Large intestine (tissue), 3 donors: Measurements from ENCODE around the gene HTT. TPM values are rescaled to one million over a fixed set of nuclear protein-coding genes. Genes with fewer than 3 reads are reported as not detected.

Experiments
- DNase-seq, 2 donors: peaks; one replicate each; pipeline versions ENCODE4 v3.0.0 to v3.0.0-alpha.2; 2013
- H3K27ac ChIP-seq: one replicate; pipeline ENCODE4 v1.5.1; 2013; ENCODE audit warnings: low read length
- H3K27me3 ChIP-seq: 2 replicates; pipeline ENCODE4 v1.6.1; 2013; ENCODE audit warnings: low read length; ENCODE audit not compliant: control insufficient read depth, insufficient read depth
- H3K36me3 ChIP-seq: 2 replicates; pipeline ENCODE4 v1.6.1; 2013; ENCODE audit warnings: low read length; ENCODE audit not compliant: control insufficient read depth, insufficient read depth
- H3K4me1 ChIP-seq: one replicate; pipeline ENCODE4 v1.6.1; 2013; ENCODE audit warnings: low read length; ENCODE audit not compliant: control insufficient read depth, insufficient read depth
- H3K4me3 ChIP-seq: one replicate; pipeline ENCODE4 v1.5.1; 2013; ENCODE audit warnings: low read length
- H3K9me3 ChIP-seq: one replicate; pipeline ENCODE4 v1.6.1; 2013; ENCODE audit warnings: mild to moderate bottlenecking, low read depth, low read length, moderate library complexity; ENCODE audit not compliant: control insufficient read depth
- WGBS: methylation state at CpG from one replicate; pipeline ENCODE4 v1.1.5; 2013; ENCODE audit warnings: low lambda C conversion rate; ENCODE audit not compliant: insufficient coverage; 5-methylcytosine and 5-hydroxymethylcytosine counted together
- polyA plus RNA-seq: library from polyadenylated mRNA; unstranded; fragments of 120-200 nt; gene quantifications from one replicate; pipeline ENCODE4 v1.2.1, GENCODE V29; 2013

Gene HTT
- polyA plus RNA-seq, 1 donor: 29.8 TPM

DNA sequence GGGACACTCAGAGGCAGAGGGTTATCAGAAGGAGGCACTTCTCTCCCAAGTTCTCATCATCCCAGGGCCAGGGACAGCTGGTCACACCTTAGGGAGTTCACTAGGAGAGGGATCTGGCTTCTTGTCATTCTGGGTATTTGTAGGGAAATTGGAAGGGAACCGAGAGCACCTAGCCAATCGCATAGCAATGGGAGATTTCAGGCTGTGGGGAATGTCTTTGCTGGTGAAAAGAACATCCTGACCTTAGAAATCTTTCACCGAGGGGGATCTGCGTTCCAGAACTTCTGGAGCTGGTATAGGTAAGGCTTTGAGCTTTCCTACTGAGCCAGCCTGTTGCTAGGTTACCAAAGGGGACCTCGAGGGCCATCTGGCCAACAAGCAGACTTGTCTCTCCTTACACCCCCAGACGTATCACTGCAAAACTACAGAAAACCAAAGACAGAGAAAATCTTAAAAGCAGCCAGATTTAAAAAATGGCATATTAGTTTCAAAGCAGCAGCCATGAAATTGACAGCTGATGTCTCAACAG lies 6.9 kb upstream of the HTT start:
- no peak for DNase-seq
- Histone ChIP-seq H3K9me3 (no peaks in the 10 kb centered on the region), H3K36me3 (no peaks in the 10 kb centered on the region), H3K4me1 (no peaks in the 10 kb centered on the region), H3K27ac (no peak overlapping the region), H3K4me3 (no peak overlapping the region), H3K27me3 (no peaks in the 10 kb centered on the region)
- WGBS: no CpG with 5 or more reads among the region's 6 CpGs

DNA sequence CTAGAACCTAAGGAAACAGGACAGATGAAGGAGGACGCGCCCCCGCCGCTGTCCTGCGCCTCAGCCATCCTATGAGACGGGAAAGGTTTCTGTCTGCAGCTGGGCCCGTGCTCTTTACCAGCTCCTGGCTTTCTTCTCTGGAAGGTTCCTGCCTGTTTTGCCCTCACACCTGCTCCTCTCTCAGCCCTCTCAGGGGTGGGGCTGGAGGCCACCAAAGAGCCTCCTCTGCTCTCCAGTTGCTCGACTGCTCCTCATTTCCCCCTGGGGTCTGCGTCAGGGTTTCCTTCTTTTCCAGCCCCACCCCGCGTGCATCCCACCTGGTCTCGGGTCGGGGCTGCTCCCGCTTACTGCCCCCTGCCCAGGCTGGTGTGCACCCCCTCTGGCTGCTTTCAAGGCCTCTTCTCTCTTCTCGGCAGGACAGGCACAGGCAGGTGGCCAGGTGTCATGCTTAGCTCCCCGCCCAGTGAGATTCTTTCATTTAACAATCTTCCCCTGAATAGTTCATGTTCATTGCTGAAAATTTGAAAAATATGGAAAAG lies 4.8 kb upstream of the HTT start:
- Histone ChIP-seq H3K27me3 (no peaks in the 10 kb centered on the region), H3K4me1 (peaks cover 6% of the 10 kb centered on the region), H3K36me3 (no peaks in the 10 kb centered on the region), H3K9me3 (no peaks in the 10 kb centered on the region), H3K27ac (no peak overlapping the region), H3K4me3 (no peak overlapping the region)
- no peak for DNase-seq
- no CpG with 5 or more reads among the region's 16 CpGs for WGBS

DNA sequence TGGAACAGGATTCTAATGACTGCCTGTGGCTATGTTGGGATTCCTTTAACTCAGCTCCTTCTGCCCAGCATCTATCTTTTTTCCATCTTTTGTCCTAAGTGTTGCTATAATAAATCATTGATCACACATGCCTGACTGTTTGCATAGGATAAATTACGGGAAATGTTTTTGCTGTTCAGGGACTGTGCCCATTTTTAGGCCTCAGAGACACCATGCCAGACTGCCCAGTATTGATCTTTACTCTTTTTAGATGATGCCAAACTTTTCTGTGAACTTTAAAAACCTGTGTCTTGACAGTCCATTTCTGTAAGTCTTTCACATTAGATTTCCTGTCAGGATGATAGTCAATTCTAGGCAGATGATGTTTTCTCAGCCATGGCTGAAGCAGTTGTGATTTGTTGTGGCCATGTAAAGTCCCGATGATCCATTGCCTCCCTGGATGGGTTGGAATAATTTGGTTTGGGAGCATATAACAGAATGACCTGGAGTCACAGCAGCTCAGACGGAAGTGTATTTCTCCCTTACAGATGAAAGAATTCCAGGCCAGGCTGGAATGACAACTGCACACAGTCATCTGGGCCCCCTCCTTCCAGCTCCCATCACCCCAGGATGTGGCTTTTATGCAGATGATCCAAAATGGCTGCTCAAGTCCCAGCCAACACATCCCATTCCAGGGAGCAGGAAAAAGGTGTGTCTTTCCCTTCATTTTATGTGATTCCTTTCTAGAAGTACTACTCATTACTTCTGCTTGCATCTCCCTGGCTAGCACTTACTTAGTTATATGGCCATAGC lies 3.6 kb upstream of the HTT start:
- H3K4me1 ChIP-seq: peaks cover 8% of the 10 kb centered on the region
- no peaks in the 10 kb centered on the region for H3K27me3 ChIP-seq
- 80% methylated on average over 1 of the region's 3 CpGs for WGBS
- no peaks in the 10 kb centered on the region for H3K9me3 ChIP-seq
- no peak for DNase-seq
- no peak overlapping the region for H3K4me3 ChIP-seq
- H3K27ac ChIP-seq: no peak overlapping the region
- H3K36me3 ChIP-seq: no peaks in the 10 kb centered on the region

GRCh38 chr4:3071811-3072210 lies 2.7 kb upstream of the HTT start:
- WGBS: no CpG with 5 or more reads among the region's 7 CpGs
- Histone ChIP-seq H3K36me3 (no peaks in the 10 kb centered on the region), H3K27ac (no peak overlapping the region), H3K27me3 (no peaks in the 10 kb centered on the region), H3K4me1 (peaks cover 15% of the 10 kb centered on the region), H3K9me3 (no peaks in the 10 kb centered on the region), H3K4me3 (no peak overlapping the region)
- DNase-seq: no peak

DNA sequence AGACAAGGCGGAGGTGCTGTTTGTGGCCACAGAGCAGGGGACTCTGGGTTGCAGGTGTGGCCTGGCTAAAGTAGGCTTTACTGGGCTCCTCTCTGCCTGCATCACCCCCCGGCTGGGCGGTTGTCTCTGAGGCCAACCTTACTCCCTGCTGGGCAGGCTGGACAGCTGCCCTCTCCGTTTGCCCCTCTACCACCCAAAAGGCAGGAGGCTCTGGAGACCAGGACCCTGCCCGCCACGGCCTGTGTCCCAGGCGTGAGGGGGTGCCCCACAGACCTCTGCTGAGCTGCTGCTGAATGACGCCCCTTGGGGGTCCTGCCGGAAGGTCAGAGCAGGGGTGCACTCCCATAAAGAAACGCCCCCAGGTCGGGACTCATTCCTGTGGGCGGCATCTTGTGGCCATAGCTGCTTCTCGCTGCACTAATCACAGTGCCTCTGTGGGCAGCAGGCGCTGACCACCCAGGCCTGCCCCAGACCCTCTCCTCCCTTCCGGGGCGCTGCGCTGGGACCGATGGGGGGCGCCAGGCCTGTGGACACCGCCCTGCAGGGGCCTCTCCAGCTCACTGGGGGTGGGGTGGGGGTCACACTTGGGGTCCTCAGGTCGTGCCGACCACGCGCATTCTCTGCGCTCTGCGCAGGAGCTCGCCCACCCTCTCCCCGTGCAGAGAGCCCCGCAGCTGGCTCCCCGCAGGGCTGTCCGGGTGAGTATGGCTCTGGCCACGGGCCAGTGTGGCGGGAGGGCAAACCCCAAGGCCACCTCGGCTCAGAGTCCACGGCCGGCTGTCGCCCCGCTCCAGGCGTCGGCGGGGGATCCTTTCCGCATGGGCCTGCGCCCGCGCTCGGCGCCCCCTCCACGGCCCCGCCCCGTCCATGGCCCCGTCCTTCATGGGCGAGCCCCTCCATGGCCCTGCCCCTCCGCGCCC lies 1.1 kb upstream of the HTT start:
- no peak overlapping the region for H3K27ac ChIP-seq
- DNase-seq: no peak
- WGBS: no CpG with 5 or more reads among the region's 54 CpGs
- no peaks in the 10 kb centered on the region for H3K36me3 ChIP-seq
- H3K9me3 ChIP-seq: no peaks in the 10 kb centered on the region
- H3K27me3 ChIP-seq: no peaks in the 10 kb centered on the region
- H3K4me1 ChIP-seq: peaks cover 17% of the 10 kb centered on the region
- H3K4me3 ChIP-seq: peak overlapping the region; percentile 57

DNA sequence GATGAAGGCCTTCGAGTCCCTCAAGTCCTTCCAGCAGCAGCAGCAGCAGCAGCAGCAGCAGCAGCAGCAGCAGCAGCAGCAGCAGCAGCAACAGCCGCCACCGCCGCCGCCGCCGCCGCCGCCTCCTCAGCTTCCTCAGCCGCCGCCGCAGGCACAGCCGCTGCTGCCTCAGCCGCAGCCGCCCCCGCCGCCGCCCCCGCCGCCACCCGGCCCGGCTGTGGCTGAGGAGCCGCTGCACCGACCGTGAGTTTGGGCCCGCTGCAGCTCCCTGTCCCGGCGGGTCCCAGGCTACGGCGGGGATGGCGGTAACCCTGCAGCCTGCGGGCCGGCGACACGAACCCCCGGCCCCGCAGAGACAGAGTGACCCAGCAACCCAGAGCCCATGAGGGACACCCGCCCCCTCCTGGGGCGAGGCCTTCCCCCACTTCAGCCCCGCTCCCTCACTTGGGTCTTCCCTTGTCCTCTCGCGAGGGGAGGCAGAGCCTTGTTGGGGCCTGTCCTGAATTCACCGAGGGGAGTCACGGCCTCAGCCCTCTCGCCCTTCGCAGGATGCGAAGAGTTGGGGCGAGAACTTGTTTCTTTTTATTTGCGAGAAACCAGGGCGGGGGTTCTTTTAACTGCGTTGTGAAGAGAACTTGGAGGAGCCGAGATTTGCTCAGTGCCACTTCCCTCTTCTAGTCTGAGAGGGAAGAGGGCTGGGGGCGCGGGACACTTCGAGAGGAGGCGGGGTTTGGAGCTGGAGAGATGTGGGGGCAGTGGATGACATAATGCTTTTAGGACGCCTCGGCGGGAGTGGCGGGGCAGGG lies 568 bp downstream of the HTT start:
- Histone ChIP-seq H3K9me3 (no peaks in the 10 kb centered on the region), H3K4me3 (peak overlapping the region; percentile 80), H3K36me3 (no peaks in the 10 kb centered on the region), H3K27ac (peak overlapping the region; percentile 99), H3K27me3 (no peaks in the 10 kb centered on the region), H3K4me1 (peaks cover 17% of the 10 kb centered on the region)
- no CpG with 5 or more reads among the region's 60 CpGs for WGBS
- DNase-seq: peak; percentile 70 to 77

- H3K4me1 ChIP-seq: peaks cover 17% of the 10 kb centered on the region
- peak overlapping the region; percentile 99 for H3K27ac ChIP-seq
- no peaks in the 10 kb centered on the region for H3K27me3 ChIP-seq
- no CpG with 5 or more reads among the region's 8 CpGs for WGBS
- no peaks in the 10 kb centered on the region for H3K36me3 ChIP-seq
- no peak for DNase-seq
- no peaks in the 10 kb centered on the region for H3K9me3 ChIP-seq
- H3K4me3 ChIP-seq: peak overlapping the region; percentile 80
These were observed 1.1 kb downstream of the HTT start for GRCh38 chr4:3075652-3075981.

GRCh38 chr4:3077796-3078195 lies 3.3 kb downstream of the HTT start:
- DNase-seq: peak in 1 of 2 donors; percentile 44
- no peaks in the 10 kb centered on the region for H3K36me3 ChIP-seq
- H3K9me3 ChIP-seq: no peaks in the 10 kb centered on the region
- H3K27ac ChIP-seq: no peak overlapping the region
- H3K4me3 ChIP-seq: no peak overlapping the region
- H3K4me1 ChIP-seq: peaks cover 17% of the 10 kb centered on the region
- no CpG with 5 or more reads among the region's 2 CpGs for WGBS
- no peaks in the 10 kb centered on the region for H3K27me3 ChIP-seq

DNA sequence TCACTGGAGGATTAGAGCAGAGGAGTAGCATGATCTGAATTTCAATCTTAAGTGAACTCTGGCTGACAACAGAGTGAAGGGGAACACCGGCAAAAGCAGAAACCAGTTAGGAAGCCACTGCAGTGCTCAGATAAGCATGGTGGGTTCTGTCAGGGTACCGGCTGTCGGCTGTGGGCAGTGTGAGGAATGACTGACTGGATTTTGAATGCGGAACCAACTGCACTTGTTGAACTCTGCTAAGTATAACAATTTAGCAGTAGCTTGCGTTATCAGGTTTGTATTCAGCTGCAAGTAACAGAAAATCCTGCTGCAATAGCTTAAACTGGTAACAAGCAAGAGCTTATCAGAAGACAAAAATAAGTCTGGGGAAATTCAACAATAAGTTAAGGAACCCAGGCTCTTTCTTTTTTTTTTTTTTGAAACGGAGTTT lies 5.2 kb downstream of the HTT start:
- Histone ChIP-seq H3K27ac (no peak overlapping the region), H3K27me3 (no peaks in the 10 kb centered on the region), H3K4me1 (peaks cover 12% of the 10 kb centered on the region), H3K36me3 (no peaks in the 10 kb centered on the region), H3K4me3 (no peak overlapping the region), H3K9me3 (no peaks in the 10 kb centered on the region)
- WGBS: 80% methylated on average over 1 of the region's 6 CpGs
- no peak for DNase-seq
